C4-2B (cell line): ENCODE results near the gene FUT8.

Experiments
- H3K27ac ChIP-seq: fragments of 450-650 bp; 2 replicates; pipeline ENCODE4 v1.5.1; 2017
- ZFX ChIP-seq: fragments of 450-650 bp; IDR thresholded peaks from 2 replicates; pipeline ENCODE4 v1.6.1; 2017
- TF ChIP-seq, protein P1 (sequence below): fragments of 450-650 bp; conservative IDR thresholded peaks from 2 replicates; pipeline ENCODE4 v1.5.1; 2017; ENCODE audit warnings: mild to moderate bottlenecking

Gene FUT8

DNA sequence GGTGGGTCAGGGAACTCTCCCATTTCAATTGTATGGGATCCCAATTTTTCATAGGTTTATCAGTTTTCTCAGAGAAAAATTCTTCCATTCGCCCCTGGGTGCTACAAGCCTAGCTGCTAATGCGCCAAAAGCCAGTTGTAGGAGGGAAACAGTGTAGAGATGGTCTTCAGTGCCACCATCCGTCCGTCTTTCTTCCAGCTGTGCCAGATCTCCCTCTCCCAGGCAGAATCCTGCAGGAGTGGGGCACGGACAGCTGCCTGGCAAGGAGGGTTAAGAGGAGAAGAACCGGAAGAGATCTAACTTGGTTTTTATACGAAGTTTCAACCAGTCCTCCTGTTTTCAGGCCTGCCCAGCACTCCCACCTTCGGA, 38.9 kb upstream of the FUT8 start:
- H3K27ac ChIP-seq, result no peak overlapping the region
- TF ChIP-seq, protein P1, sequence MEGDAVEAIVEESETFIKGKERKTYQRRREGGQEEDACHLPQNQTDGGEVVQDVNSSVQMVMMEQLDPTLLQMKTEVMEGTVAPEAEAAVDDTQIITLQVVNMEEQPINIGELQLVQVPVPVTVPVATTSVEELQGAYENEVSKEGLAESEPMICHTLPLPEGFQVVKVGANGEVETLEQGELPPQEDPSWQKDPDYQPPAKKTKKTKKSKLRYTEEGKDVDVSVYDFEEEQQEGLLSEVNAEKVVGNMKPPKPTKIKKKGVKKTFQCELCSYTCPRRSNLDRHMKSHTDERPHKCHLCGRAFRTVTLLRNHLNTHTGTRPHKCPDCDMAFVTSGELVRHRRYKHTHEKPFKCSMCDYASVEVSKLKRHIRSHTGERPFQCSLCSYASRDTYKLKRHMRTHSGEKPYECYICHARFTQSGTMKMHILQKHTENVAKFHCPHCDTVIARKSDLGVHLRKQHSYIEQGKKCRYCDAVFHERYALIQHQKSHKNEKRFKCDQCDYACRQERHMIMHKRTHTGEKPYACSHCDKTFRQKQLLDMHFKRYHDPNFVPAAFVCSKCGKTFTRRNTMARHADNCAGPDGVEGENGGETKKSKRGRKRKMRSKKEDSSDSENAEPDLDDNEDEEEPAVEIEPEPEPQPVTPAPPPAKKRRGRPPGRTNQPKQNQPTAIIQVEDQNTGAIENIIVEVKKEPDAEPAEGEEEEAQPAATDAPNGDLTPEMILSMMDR, result no peak
- TF ChIP-seq ZFX, result no peak

- no peak overlapping the region for H3K27ac ChIP-seq
- TF ChIP-seq, protein P1, result no peak
- TF ChIP-seq ZFX, result no peak
Observed at GRCh38 chr14:65377576-65377975, 35.0 kb upstream of the FUT8 start.

- no peak for TF ChIP-seq ZFX
- TF ChIP-seq, protein P1, result no peak
- H3K27ac ChIP-seq, result no peak overlapping the region
Observed at GRCh38 chr14:65382586-65382985, 29.9 kb upstream of the FUT8 start.

- H3K27ac ChIP-seq, result no peak overlapping the region
Observed at GRCh38 chr14:65387171-65387570, 25.4 kb upstream of the FUT8 start.

GRCh38 chr14:65387628-65388027, 24.9 kb upstream of the FUT8 start:
- no peak overlapping the region for H3K27ac ChIP-seq
- TF ChIP-seq, protein P1, result no peak
- TF ChIP-seq ZFX, result no peak

More at GRCh38 chr14:65387171-65387570, 25.4 kb upstream of the FUT8 start:
- TF ChIP-seq, protein P1, result no peak
- no peak for TF ChIP-seq ZFX

GRCh38 chr14:65392296-65392695, 20.2 kb upstream of the FUT8 start:
- no peak for TF ChIP-seq ZFX
- TF ChIP-seq, protein P1, result no peak
- H3K27ac ChIP-seq, result no peak overlapping the region

DNA sequence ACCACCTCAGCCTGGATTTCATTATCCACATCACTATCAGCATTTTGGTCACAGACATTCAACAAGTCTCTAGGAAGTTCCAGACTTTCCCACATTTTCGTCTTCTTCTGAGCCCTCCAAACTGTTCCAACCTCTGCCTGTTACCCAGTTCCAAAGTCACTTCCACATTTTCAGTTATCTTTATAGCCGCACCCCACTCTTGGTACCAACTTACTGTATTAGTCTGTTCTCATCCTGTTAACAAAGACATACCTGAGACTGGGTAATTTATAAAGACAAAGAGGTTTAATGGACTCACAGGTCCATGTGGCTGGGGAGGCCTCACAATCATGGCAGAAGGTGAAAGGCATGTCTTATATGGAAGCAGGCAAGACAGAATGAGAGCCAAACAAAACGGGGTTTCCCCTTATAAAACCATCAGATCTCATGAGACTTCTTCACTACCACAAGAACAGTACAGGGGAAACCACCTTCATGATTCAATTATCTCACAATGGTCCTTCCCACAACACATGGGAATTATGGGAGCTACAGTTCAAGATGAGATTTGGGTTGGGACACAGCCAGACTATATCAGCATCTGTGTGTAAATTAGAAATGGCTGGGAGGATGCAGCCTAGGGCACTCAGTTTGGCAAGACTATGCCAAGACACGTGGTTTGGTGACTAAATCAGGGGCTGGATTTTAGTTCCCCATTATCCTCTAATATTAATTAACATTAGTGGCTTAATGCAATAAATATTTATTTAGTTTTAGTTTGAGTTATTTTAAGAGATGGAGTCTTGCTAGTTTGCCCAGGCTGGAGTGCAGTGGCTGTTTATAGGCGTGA, 16.2 kb upstream of the FUT8 start:
- no peak overlapping the region for H3K27ac ChIP-seq
- TF ChIP-seq, protein P1, result no peak
- no peak for TF ChIP-seq ZFX
